ENCODE measurements around the gene CASTOR1.

The CASTOR1 gene

DNA sequence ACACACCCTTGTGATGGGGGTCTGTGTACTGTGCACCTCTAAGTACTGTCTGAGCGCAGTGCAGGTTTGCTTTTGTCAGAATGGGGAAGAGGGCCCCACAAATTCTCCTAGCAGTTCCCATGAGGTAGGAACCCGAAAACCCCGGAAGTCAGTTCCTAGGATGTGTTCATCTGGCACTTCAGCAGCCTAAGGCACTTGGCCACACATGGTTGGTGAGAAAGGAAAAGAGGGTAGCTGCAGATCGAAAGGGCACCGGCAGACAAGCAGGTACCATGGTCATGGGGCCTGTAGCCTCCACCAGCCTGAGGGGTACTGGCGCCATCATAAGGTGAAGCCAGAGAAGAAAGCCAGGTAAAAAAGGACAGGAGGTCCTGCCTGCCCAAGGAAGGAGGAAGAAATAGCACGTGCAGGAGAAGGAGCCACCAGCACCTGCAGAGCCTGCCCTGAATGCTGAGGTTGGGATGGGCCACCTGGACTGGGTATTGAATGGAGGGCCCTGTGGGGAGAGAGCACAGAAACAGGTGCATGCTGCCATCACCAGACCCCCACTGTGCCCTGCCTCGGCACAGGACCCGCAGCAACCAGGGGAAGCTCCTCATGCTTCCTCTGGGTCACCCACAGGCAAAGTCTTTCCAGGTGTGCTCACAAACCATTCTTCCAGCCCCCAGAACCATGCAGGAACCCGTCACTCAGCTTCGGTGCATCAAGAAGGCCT lies 8.1 kb upstream of the CASTOR1 start:
- DNase-seq, result no peak

DNA sequence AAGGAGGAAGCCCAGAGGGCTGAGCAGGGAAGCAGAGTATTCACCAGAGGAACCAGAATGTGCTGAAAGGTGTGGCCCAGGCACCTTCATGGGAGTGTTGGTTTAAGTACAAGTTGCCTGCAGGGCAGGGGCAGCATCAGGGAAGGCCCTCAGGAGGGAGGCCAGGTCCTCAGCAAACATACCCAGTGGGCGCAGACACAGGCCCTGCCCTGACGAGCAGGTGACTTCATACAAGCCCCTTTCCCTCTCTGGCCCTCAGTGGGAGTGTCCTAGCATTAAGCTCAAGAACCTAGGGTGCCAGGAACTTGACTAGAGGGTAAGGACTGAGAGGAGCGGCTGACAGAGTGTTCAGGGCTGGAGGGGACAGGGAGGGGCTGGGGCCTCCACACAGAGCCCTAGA lies 7.5 kb upstream of the CASTOR1 start:
- no peak for DNase-seq

DNA sequence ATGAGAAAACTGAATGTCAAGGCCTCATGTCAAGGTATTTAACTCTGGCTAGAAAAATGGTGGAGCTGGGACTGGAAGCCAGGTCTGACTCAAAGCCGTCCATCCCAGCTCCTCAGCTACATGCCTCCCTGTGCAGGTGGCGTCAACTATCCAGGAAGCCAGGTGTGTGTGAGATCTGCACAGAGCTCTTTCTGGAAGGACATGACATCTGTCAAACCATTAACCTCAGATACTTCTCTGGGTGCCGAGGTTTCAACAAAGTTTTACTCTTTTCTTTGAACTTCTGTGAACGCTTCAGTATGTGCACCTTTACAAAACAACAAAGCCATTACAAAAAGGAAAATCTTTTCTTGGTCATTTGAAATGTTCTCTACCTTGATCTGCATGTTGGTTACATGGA lies 7.0 kb upstream of the CASTOR1 start:
- DNase-seq, result no peak

DNA sequence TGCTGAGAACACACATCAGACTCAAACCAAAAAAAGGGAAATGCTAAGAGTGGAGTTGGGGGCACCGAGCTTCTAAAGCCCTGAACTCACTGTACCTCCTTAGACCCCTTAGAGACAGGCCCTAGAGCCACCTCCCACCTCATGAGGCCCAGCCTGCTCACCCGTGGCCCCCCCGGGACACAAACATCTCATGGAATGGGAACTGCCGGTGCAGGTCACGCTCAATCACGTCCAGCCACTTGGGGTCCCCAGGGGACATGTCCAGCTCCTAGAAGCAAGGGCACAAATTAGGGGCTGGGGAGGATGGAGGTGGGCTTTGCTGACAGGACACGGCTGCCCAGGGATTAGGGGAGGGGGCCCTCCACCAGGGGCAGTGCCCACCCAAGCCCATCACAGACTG lies 6.3 kb upstream of the CASTOR1 start:
- DNase-seq, result no peak

DNA sequence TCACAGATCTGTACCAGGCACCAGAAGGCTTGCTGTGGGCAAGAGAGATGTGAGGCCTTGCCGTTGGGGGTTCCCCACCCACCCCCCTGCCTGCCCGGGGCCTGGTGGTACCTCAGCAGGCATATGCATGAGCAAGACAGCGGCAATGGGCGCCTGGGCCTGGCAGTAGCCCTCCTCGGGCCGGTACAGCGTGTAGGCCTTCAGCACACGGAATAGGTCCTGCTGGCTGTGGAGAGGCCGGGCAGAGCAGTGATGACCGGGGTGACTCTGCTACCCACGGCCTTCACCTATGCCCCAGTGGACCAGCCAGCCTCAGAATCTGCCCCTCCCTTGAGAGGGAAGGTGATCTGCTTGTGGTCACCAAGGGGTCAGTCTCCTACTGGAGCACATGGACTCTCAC lies 5.5 kb upstream of the CASTOR1 start:
- DNase-seq, result no peak

DNA sequence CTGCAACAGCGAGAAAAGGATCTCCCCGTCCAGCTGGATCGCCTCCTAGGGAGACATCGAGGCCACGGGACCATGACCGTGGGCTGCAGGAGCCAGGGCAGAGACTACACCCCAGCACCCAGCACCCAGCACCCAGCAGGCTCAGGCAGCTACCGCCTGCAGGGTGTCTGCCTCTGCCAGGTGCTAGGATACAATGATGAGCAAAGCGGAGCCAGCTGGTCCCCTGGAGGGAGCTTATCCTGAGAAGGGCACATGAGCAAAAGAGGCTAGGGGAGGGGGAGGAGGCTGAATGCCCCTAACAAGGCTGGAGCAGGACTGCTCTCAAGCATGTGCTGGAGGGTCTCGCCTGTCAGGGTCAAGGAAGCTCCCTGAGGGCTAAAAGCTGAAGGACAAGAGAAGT lies 4.8 kb upstream of the CASTOR1 start:
- DNase-seq, result peak; percentile 82

DNA sequence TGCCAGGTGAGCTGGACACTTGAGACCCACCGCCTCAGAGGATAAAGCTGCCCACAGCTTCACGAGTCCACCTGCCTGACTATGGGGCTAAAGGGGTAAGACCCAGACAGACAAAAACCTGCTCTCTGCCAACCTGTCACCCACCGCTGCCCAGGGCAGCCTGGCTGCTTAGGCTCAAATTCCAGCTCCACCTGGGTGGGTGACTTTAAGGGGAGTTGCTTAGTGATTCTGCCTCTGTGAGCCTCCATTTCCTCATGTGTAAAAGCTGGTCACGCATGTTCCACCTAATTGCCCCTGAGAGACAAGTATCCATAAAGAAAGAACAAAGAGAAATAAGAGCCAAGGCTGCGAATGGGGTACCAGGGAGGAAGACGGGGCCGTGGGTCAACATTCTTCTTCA lies 3.7 kb upstream of the CASTOR1 start:
- no peak for DNase-seq

DNA sequence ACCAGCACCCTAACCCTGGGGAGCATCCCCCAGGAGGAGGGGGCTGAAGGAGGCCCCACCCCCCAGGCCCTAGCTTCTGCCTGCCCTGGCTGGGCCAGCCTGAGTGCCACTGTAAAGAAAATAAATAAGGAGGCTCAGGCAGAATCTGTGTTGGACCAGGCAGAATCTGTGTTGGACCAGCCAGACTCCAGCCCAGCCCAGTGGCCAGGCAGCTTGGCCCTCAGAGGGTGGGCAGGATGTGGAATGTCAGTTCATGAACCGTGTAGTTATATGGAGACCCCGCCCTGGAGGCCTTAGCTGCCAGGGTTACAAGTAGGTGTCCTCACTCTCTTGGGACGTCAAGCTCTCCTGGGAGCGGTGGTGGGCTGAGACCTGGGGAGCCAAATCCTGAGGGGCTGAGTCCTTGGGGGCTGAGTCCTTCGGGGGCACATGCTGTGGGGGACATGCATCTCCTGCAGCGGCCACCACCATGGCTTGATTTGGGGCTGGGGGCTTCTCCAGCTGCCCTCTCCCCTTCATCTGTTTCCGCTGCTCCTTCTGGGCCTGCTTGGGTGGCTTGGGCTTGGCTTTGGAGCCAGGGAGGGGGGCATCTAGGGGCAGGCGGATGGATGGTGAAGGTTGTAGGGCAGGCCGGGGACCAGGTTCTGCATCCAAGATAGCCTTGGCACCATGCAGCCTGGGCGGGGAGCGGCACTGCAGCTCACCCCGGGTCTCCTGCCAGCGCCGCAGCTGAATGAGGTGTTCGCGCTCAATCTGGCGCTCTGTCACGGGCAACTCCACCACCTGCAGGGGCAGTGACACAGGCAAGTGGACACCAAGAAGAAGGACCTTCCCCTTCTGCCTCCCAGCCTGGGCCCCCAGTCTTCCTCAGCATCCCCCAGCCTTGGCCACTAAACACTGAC lies 3.0 kb upstream of the CASTOR1 start:
- DNase-seq, result no peak

DNA sequence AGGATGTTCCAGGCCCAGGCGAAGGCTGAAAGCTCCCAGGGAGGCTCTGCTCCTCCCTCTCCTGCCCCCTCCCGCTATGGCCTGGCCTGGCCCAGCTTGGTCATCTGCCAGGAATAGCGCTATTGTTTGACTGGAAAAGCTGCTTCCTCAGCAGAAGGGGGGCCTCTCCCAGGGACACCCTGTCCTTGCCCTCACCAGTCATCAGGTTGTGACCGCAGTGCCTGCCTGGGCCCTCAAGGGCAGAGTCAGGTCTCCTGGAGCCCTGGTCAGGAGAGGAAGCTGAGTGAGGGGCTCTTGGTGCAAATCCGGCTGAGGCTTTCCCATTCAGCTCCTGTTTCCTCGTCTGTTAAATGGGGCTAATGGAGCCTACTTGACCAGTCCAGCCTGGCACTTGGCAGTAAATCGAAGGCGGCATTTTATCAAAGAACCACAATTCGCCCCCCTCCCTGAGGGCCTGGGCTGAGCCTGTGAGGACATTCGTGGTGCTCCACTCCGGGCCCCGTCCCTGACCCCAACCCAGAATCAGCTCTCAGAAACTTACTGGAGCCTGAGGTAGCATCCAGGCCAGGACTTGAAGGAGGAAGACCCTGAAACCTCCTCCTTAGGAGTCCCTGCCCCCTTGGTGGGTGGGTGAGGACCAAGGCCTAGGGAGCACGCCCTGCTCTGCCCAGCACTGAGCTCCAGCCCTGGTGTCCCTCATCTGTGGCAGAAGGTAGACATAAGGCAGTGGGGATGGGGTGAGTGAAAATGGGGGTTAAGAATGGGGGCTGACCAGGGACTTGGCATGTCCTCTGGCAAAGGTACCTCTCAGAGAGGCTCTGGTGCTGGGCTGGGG lies 2.0 kb upstream of the CASTOR1 start:
- peak; percentile 33 for DNase-seq

DNA sequence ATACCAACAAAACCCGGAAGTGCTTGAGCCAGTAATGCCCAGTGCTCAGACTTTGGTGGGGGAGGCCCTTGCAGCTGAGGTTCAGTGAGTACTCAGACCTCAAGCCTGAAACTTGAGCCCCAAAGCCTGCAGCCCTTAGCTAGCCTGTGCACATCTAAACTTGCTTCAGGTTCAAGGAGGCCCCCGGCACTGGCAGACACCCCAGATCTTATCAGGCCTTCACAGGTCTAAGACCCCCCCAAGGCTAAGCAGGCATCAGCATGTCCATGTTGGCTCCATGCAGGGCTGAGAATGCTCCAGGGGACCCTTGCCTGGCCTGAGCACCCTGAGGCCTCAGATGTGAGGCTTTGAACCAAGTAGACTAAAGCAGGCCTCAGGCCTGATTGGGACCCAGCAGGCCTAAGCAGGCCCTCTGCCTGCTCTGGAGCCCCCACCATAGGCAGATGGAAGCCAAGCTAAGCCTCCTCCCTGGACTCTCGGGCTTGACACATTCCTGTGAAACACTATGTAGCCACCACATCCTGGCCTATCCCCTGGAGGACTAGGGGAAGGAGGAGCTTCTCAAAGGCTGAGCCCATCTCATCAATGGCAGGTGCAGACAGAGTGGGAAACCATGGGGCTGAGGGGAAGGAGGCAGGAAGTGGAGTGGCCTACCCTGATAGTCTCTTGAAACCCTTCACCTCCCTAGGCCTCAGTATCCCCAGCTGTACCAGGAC lies 1.2 kb upstream of the CASTOR1 start:
- peak; percentile 48 for DNase-seq

DNA sequence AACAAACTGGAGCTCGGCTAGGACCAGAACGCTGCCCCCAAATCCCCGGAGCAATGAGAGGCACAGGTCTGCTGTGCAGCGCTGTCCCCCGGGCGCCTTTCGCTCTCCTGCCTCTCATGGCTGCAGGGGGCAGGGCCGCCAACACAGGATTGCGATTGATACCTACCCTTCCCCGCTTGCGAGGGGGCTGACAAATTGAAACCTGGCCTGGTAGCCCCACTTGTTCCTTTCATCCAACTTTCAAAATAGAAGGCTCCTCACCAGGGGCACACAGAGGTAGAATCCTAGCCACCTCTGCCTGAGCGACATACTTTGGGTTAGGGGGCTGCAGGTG lies 642 bp upstream of the CASTOR1 start:
- no peak for DNase-seq

DNA sequence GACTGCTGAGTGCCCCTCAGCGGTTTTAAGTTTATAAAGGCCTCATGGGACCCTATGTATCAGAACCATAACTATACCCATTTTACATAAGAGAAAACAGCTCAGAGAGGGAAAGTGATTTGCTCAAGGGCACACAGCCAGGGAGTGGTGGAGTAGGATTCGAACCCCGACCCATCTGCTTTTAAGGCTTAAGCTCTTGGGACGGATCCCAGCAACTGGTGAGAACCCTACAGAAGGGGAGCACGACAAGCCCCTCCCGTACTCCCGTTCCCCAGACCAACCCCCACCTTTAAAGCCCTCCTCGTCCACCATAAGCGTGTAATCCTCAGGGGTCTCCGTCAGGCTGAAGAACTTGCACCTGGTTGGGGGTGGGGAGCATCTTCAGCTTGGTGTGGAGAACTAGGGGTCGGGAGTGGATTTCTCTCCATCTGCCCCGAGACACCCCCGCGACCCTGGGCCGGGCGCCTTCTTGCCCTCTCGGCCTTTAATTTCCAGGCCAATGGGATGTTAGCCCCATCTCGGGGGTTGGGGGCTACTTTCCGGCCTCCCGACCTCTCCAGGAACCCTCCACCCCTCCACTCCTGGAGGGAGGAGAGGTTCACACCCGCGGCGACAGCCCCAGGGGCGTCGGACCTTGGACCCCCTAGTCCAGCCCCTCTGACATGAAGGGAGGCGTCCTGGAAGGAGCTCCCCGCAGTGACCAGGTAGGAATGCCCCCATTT lies 725 bp downstream of the CASTOR1 start:
- no peak for DNase-seq

DNA sequence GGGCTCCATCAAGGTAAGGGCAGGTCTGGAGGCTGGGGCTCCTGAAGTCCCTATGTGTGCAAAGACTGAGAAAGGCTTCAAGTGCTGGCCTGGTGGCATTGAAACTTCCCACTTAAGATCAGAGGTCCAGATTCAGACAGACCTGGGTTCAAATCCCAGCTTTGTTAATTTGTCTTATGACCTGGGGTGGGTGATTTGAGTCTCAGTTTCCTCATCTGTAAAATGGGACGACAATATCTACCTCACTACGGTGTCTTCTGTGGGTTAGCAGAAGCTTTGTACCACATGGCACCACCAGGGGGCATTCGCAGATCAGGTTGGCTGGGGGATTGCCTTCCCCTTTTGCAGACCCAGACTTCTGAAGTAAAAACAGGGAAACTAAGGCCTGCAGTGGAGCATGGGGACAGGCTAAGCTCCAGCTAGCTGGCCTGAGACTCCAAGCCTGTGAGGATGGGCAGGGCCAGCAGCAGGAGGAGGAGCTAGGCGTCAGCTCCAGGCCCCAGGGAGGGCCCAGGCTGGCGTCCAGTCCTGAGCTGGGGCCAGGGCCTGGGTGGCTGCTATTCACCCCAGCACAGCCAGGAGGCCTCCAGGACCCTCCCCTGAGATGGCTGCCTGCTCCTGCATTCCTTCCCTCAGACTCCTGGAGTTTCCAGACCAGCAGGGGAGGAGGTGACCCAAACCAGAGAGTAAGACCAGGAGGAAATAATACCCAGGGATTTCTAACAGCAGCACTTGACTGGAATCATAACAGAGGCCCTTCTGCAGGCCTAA lies 1.5 kb downstream of the CASTOR1 start:
- DNase-seq, result peak; percentile 85

DNA sequence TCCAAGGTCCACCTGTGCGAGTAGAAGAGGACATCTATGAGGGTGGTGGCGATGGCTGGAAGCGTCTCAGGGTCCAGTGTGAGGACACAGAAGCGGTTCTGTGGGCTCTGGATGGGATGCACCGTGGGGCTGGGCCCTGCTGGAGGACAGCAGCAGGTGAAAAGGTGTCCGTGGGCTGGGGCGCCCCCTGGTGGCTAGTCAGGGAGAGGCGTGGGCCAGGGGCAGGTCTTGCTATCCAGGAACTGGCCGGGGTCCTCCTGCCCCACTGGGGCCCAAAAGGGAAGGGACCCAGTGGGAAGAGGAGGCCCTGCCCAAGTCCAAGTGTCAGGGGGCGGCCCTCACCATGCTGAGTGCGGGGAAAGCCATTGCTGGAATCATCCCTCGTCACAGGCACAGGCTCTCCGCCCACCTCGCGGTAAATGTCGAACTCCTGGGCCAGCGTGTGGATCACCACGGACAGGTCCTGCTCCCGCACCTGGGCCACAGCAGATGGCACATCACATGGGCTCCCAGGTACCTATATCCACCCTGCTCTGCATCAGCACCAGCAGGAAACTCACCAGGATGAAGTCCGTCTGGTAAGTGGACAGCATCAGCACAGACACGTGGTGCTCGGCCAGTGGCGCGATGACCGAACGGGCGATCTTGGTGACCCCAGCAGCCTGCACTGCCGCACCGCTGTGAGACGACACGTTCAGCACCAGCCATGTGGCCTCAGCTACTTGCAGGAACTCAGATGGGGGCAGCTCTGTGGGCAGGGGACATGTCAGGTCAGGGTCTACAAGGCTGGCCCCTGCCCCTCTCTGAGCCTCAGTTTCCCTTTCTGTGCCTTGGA lies 2.3 kb downstream of the CASTOR1 start:
- peak; percentile 70 for DNase-seq

DNA sequence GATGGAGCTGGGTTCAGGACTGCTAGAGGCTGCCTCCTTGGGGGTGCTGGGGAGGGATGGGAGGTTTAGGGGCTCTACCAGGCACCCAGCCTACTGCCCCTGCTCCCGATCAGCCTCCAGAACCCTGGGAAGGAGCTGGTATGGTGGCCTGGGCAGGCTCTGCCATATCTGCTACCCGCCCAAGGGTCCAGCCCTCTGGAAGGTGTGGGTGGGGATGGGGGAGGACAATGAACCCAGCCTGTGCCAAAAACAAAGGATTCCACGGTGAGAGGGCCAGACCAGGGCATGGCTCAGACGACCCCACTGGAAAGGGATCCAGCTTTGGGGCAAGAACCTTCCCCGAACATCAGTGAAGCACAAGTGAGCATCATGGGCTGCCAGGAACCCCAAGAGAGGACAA lies 3.0 kb downstream of the CASTOR1 start:
- no peak for DNase-seq

DNA sequence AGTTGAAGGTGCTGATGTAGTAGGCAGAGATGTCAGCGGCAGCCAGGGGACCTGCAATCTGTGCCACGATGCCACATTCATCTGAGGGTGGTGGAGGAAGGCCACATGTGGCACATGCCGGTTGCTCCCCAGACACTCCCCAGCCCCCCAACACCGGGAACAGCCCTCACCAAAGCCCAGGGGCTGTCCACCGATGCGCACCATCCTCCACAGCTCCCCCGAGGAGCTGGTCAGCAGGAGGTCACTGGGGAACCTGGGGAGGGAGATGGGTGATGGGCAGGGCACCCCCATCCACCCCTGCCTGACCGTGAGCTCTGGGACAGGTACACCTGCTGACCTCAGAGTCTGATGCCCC lies 3.5 kb downstream of the CASTOR1 start:
- DNase-seq, result no peak

DNA sequence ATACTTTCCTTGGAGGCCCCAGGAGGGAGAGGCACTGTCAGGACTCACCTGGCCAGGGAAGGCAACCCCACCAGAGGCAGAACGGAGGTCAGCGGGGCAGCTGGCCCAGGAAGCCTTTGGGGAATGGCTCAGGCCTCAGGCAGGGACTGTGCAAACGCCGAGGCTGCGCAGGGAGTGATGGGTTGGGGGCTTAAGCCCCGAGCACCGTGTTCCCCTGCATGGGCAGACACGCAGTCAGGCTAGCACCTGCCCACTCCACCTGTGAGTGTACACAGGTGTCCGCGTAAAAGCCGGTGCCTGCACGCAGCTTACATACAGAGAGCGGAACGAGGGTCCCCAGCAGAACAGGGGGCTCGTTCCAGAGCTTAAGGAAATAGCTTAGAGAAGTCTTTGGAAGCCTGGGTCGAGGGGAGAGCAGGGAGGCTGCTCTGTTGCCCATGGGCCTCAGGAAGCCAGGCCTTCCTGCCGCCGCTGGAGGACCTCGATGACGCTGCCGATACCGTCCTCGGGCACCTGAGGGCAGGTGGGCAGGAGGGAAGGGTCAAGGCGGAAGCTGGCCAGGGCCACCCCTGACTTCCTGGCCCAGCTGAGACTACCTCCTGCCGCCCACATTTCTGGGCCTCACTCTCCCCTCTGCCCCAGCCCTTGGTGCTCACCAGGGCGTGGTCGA lies 4.0 kb downstream of the CASTOR1 start:
- DNase-seq, result no peak

DNA sequence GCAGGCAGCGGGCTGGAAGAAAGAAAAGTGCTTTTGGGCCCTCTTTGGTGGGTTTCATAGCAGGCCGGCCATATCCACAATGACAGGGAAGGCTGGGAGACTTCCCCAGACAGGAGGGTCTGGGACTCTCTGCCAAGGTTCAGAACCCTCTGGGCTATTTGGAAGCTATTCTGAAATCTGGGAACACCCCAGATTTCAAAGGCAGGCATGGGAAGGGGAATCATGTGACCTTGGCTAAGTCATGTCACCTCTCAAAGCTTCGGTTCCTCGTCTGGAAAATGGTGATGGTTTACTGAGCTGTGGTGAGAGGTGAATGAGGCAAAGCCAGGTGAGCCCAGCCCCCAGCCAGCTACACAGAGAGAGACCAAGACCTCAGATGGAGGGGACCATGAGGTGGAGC lies 4.6 kb downstream of the CASTOR1 start:
- DNase-seq, result no peak

DNA sequence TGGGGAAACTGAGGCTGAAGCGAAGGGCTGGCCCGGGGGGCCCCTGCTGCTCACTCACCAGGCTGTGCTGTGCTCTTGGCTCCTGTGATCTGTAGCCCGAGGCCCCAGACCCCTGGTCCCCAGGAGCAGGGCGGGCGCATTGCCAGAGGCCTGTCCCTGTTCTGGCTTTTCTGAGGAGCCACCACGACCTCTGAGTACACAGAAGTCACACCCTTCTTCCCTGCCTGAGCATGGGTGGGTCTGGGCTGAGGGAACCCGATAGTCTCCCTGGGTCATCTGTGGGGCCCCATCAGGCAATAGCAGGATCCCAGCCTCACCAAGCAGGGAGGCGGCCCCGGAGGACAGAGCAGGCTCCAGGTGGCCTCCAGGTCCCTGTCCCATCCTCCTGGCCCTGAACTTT lies 5.1 kb downstream of the CASTOR1 start:
- no peak for DNase-seq

DNA sequence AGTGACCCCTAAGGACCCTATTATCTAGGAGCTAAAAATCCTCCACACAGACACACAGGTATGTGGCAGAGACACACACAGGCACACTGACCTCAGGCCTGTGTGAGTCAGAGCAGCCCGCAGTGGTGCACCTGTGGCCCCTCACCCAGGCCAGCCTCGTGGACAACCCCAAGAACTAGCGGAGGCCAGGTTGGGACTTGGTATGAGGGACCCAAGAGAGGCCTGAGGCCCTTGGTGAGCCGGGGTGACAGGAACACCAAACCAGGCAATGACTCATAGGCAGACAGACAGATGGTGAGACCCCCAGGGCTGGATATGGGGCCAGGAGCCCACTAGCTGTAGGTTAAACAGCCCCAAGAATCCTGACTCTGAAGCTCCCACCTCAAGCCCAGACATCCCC lies 6.0 kb downstream of the CASTOR1 start:
- no peak for DNase-seq

Data from NCI-H82 (cell line).